ENCODE data around the gene SLC6A13. TPM values are rescaled to one million over a fixed set of nuclear protein-coding genes. Genes with fewer than 3 reads are reported as not detected.

Gene SLC6A13
- total RNA-seq, 1 experiment from 2014 or later: not detected

DNA sequence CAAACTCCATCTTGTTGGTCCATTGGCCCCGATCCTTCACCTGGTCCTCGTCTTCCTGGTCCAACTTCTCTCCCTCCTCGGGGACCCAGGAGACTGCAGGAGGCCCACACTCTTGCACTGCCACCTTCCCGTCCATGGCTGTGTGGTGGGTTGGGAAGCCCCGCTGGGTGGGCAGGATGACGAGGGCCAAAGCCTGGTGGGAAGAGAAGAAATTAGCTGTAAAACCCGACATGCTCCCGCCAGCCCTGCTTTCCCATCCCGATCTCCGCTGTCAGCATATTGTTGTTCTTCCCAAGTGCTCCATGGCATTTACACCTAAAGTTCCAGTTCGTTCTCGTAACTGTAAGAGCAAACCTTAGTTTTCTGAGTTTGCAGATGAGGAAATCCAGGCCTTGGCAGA is 52.8 kb downstream of the SLC6A13 start:
- Histone ChIP-seq H3K9ac (ENCODE audit: extremely low read depth, insufficient read length, low read length) (no peak overlapping the region), H2AK5ac (ENCODE audit: insufficient read length, low read length) (no peak overlapping the region)

More for the DNA sequence above, 52.8 kb downstream of the SLC6A13 start:
- Histone ChIP-seq H2BK15ac (ENCODE audit: low read depth, low read length) (no peak overlapping the region), H3K23me2 (ENCODE audit: insufficient read length, low read depth, low read length, poor library complexity, severe bottlenecking) (no peaks in the 10 kb centered on the region), H3K4ac (ENCODE audit: low read depth, low read length) (no peak overlapping the region), H3T11ph (ENCODE audit: low read length) (no peak overlapping the region), H2BK5ac (ENCODE audit: insufficient read length, low read length) (no peak overlapping the region), H4K5ac (ENCODE audit: insufficient read length, low read depth, low read length) (no peak overlapping the region), H2AFZ (ENCODE audit: low read length) (no peak overlapping the region), H4K8ac (replicated peaks; ENCODE audit: insufficient read length, low read depth, low read length) (no peak overlapping the region), H3K27ac (ENCODE audit: insufficient read length, low read depth, low read length) (no peak overlapping the region), H4K91ac (ENCODE audit: insufficient read length, low read depth, low read length) (no peak overlapping the region), H3K4me1 (ENCODE audit: insufficient read depth, low read length) (0 out of 2 replicates have a peak, but pooled peaks cover 4% of the 10 kb centered on the region), H3K18ac (ENCODE audit: insufficient read length, low read depth, low read length) (no peak overlapping the region), H3K14ac (ENCODE audit: insufficient read depth, low read length) (no peak overlapping the region), H3K27me3 (ENCODE audit: insufficient read depth, low read length) (peaks cover 4% of the 10 kb centered on the region; the same call in 1 of the 2 replicates), H3K9me3 (ENCODE audit: control insufficient read depth, low read depth, low read length) (no peaks in the 10 kb centered on the region), H3K23ac (ENCODE audit: insufficient read length, low read depth, low read length) (no peak overlapping the region), H2BK20ac (ENCODE audit: low read depth, low read length, poor library complexity, severe bottlenecking) (no peak overlapping the region), H3K79me1 (ENCODE audit: insufficient read depth, low read depth, low read length, poor library complexity, severe bottlenecking) (no peaks in the 10 kb centered on the region), H2BK12ac (ENCODE audit: insufficient read length, low read depth, low read length) (no peak overlapping the region), H3K79me2 (ENCODE audit: insufficient read depth, low read length) (no peaks in the 10 kb centered on the region), H2BK120ac (ENCODE audit: low read depth, low read length, poor library complexity, severe bottlenecking) (no peak overlapping the region), H4K20me1 (ENCODE audit: control insufficient read depth, insufficient read depth, insufficient read length) (no peaks in the 10 kb centered on the region), H3K4me2 (ENCODE audit: insufficient read depth, insufficient read length, low read length) (no peak overlapping the region), H3K56ac (ENCODE audit: insufficient read length, low read depth, low read length) (no peak overlapping the region)
- Mint-ChIP-seq H3K27ac (no peak overlapping the region), H3K4me3 (no peak overlapping the region), H3K4me1 (peaks cover 29 to 36% of the 10 kb centered on the region in 2 experiments), H3K36me3 (ENCODE audit: insufficient read depth in 1 of 3, low read depth in 3 of 3) (no peaks in the 10 kb centered on the region), H3K9me3 (no peaks in the 10 kb centered on the region; a peak in 2 of 5 replicates), H3K27me3 (ENCODE audit: low read depth) (peaks cover 99% of the 10 kb centered on the region)
- DNase-seq: no peak
- no CpG with 5 or more reads among the region's 12 CpGs for WGBS (ENCODE audit: extremely low coverage, insufficient read length, low lambda C conversion rate)
- TF ChIP-seq, protein P1, sequence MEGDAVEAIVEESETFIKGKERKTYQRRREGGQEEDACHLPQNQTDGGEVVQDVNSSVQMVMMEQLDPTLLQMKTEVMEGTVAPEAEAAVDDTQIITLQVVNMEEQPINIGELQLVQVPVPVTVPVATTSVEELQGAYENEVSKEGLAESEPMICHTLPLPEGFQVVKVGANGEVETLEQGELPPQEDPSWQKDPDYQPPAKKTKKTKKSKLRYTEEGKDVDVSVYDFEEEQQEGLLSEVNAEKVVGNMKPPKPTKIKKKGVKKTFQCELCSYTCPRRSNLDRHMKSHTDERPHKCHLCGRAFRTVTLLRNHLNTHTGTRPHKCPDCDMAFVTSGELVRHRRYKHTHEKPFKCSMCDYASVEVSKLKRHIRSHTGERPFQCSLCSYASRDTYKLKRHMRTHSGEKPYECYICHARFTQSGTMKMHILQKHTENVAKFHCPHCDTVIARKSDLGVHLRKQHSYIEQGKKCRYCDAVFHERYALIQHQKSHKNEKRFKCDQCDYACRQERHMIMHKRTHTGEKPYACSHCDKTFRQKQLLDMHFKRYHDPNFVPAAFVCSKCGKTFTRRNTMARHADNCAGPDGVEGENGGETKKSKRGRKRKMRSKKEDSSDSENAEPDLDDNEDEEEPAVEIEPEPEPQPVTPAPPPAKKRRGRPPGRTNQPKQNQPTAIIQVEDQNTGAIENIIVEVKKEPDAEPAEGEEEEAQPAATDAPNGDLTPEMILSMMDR (conservative IDR thresholded peaks at IDR 0.05): no peak

All from H9 (cell line).